HG02884 (cell line): ENCODE measurements around the gene MTG2.
A peak's percentile ranks its signal among the peaks of the same experiment; 100 is the strongest.

Experiments
- ATAC-seq: cut with Tn5 transposase; IDR thresholded peaks from one replicate; pipeline ENCODE4 v1.9.1; 2021; ENCODE audit warnings: mild to moderate bottlenecking, moderate library complexity; ENCODE audit not compliant: unreplicated experiment

Gene MTG2

GRCh38 chr20:62232770-62233645 lies 50.2 kb downstream of the MTG2 start:
- no peak for ATAC-seq

GRCh38 chr20:62233684-62234083 lies 50.9 kb downstream of the MTG2 start:
- no peak for ATAC-seq

- no peak for ATAC-seq
These were observed 51.5 kb downstream of the MTG2 start for GRCh38 chr20:62234339-62234738.

GRCh38 chr20:62235001-62235776 lies 52.4 kb downstream of the MTG2 start:
- ATAC-seq, result no peak

- no peak for ATAC-seq
These were observed 52.9 kb downstream of the MTG2 start for GRCh38 chr20:62235777-62236157.

GRCh38 chr20:62236200-62236599 lies 53.4 kb downstream of the MTG2 start:
- no peak for ATAC-seq

GRCh38 chr20:62236766-62237513 lies 54.1 kb downstream of the MTG2 start:
- no peak for ATAC-seq

GRCh38 chr20:62237514-62237800 lies 54.6 kb downstream of the MTG2 start:
- ATAC-seq, result no peak

GRCh38 chr20:62237801-62238568 lies 55.2 kb downstream of the MTG2 start, which contains the start of gene OSBPL2:
Gene OSBPL2 (plus strand): TSS chr20:62238521. CDS start chr20:62256185, 17,664 bp downstream.
- peak; percentile 98 for ATAC-seq

GRCh38 chr20:62238569-62239277 lies 55.9 kb downstream of the MTG2 start:
- no peak for ATAC-seq

- no peak for ATAC-seq
These were observed 56.6 kb downstream of the MTG2 start for GRCh38 chr20:62239278-62239879.

GRCh38 chr20:62240020-62240685 lies 57.3 kb downstream of the MTG2 start:
- ATAC-seq, result no peak

GRCh38 chr20:62241506-62241905 lies 58.7 kb downstream of the MTG2 start:
- no peak for ATAC-seq

GRCh38 chr20:62242176-62242575 lies 59.3 kb downstream of the MTG2 start:
- ATAC-seq, result no peak

GRCh38 chr20:62243106-62243505 lies 60.3 kb downstream of the MTG2 start:
- ATAC-seq, result no peak

GRCh38 chr20:62243906-62244515 lies 61.2 kb downstream of the MTG2 start:
- no peak for ATAC-seq

- no peak for ATAC-seq
These were observed 61.8 kb downstream of the MTG2 start for GRCh38 chr20:62244644-62245108.

- no peak for ATAC-seq
These were observed 63.1 kb downstream of the MTG2 start for GRCh38 chr20:62245911-62246280.

- ATAC-seq, result no peak
These were observed 63.6 kb downstream of the MTG2 start for GRCh38 chr20:62246431-62246830.
